Kidney (tissue), 14 donors: ENCODE measurements around the gene SLC50A1. TPM values are rescaled to one million over a fixed set of nuclear protein-coding genes. Genes with fewer than 3 reads are reported as not detected.

Source experiments
- DNase-seq, 5 donors: peaks; one replicate each; pipeline ENCODE4 v3.0.0-alpha.2; 2013 to 2020
- FAIRE-seq: peaks from 2 replicates; lab custom pipeline; 2012; peaks lifted over from hg19 to GRCh38; lab: Jason Lieb, UNC
- H3K27ac ChIP-seq, 2 donors: one replicate each; pipeline ENCODE4 v1.7.0; 2013; ENCODE audit warnings: low read depth in 2 of 2, low read length in 2 of 2, inconsistent platforms in 1 of 2
- H3K27me3 ChIP-seq: one replicate; pipeline ENCODE4 v1.7.1; 2013; ENCODE audit warnings: low read length, inconsistent platforms; ENCODE audit not compliant: control insufficient read depth, insufficient read depth
- H3K36me3 ChIP-seq, 3 donors: one replicate each; pipeline versions ENCODE4 v1.7.0 to v1.7.1; 2013; ENCODE audit warnings: low read length in 3 of 3, control low read depth in 1 of 3, inconsistent platforms in 1 of 3; ENCODE audit not compliant: insufficient read depth in 3 of 3, control insufficient read depth in 2 of 3
- H3K4me1 ChIP-seq, 3 donors: one replicate each; pipeline versions ENCODE4 v1.7.0 to v1.7.1; 2013; ENCODE audit warnings: low read length in 3 of 3, inconsistent platforms in 1 of 3, low read depth in 1 of 3; ENCODE audit not compliant: control insufficient read depth in 2 of 3, insufficient read depth in 2 of 3
- H3K4me3 ChIP-seq, 3 donors: one replicate each; pipeline versions ENCODE4 v1.7.0 to v1.8.1; 2013; ENCODE audit warnings: low read length in 3 of 3, control low read depth in 1 of 3, inconsistent platforms in 1 of 3
- H3K9ac ChIP-seq, 3 donors: one replicate each; pipeline versions ENCODE4 v1.7.0 to v1.7.1; 2013; ENCODE audit warnings: low read length in 3 of 3, control low read depth in 1 of 3, inconsistent platforms in 1 of 3
- H3K9me3 ChIP-seq, 3 donors: one replicate each; pipeline versions ENCODE4 v1.7.0 to v1.7.1; 2013; ENCODE audit warnings: low read length in 3 of 3, control low read depth in 1 of 3, inconsistent platforms in 1 of 3; ENCODE audit not compliant: control insufficient read depth in 2 of 3, insufficient read depth in 1 of 3
- intact Hi-C: fragments of 100-400 bp; cut with DNase I; formaldehyde crosslinking; loops from one replicate; pipeline ENCODE4 v1.11.1; 2022
- polyA plus RNA-seq: library from polyadenylated mRNA; stranded (reverse); fragments of 350-450 nt; fragmentation: Illumina TruSeq; extraction: RNeasy Lipid Tissue Mini Kit (QIAGEN cat#74804); gene quantifications from one replicate; pipeline ENCODE4 v1.2.3, GENCODE V29; 2014; ENCODE audit warnings: low read depth, low replicate concordance; ENCODE audit not compliant: insufficient read depth
- total RNA-seq: library from RNA; stranded (reverse); fragmentation: NEBNext Ultra II Directional; extraction: Animal tissue kit (Norgen Biotek cat#: 25700); gene quantifications from one replicate; pipeline ENCODE4 v1.2.1, GENCODE V29; 2021
- TF ChIP-seq, protein P1 (sequence below): IDR thresholded peaks from 3 replicates; pipeline ENCODE4 v1.5.1; 2012; ENCODE audit warnings: mild to moderate bottlenecking, moderate library complexity, borderline replicate concordance; ENCODE audit not compliant: insufficient read depth; ENCODE audit errors: extremely low read depth
- donor health status: control.
- donor health status: control.
- donor health status: control.
- donor health status: control.
- donor health status: control.
- donor health status: DM: yes; HTN: yes; CAD: no.
- donor health status: Normal renal cell carcinoma (clear cell type).

The SLC50A1 gene
- total and polyA plus RNA-seq, 2 donors from 2014 or later = 34.8 to 61.8 TPM

DNA sequence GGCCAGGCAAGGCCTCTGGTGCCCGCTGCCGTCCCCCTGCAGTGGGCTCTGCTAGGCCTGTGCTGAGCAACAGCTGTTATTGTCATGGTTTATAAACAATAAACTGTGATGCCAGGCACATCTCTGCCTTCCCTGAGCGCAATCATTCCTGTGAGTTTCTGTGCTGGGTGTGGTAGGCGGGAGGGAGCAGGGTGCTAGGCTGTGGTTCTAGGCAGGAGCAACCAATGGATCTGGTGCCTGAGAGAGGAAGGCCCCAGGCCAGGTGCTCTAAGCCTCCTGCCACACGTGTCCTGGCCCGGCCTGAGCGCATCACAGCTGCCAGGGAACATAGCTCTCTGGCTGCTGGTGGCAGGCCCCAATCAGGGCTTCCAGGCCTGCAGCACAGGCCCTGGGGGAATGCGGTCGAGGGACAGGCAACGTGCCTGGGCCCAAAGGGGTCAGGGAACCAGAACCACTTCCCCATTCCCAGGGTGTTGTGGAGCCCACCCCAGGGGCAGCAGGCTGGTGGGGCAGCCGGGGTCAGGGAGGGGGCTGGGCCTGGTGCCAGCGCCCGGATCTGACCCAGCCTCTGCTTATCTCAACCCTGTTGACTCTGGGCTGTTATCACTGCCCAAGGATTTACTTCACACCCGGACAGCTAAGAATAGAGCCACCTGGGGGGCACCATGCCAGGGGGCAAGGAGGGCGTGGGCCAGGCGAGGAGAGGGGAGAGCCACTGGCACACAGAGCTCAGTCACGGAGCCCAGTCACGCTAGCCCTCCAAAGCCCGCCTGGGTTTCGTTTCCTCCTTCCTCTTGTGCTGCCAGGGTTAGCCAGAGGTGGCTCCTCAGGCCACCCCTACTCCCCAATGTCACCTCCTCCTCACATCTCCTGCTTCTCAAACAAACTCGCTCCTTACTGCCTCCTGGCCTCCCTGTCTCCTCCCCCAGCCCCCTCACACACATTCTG lies 49.5 kb downstream of the SLC50A1 start:
- TF ChIP-seq, protein P1, sequence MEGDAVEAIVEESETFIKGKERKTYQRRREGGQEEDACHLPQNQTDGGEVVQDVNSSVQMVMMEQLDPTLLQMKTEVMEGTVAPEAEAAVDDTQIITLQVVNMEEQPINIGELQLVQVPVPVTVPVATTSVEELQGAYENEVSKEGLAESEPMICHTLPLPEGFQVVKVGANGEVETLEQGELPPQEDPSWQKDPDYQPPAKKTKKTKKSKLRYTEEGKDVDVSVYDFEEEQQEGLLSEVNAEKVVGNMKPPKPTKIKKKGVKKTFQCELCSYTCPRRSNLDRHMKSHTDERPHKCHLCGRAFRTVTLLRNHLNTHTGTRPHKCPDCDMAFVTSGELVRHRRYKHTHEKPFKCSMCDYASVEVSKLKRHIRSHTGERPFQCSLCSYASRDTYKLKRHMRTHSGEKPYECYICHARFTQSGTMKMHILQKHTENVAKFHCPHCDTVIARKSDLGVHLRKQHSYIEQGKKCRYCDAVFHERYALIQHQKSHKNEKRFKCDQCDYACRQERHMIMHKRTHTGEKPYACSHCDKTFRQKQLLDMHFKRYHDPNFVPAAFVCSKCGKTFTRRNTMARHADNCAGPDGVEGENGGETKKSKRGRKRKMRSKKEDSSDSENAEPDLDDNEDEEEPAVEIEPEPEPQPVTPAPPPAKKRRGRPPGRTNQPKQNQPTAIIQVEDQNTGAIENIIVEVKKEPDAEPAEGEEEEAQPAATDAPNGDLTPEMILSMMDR = no peak
- no peaks in the 10 kb centered on the region for H3K27me3 ChIP-seq
- no peaks in the 10 kb centered on the region for H3K36me3 ChIP-seq
- peak overlapping the region in 1 of 3 donors; percentile 51 for H3K9ac ChIP-seq
- FAIRE-seq (no peak), DNase-seq (peak; percentile 70 to 90 (median 80))
- H3K27ac ChIP-seq = peak overlapping the region; percentile 67 to 79
- H3K4me1 ChIP-seq = peaks cover 0 to 28% (median 7%) of the 10 kb centered on the region in 3 donors
- no peaks in the 10 kb centered on the region for H3K9me3 ChIP-seq
- H3K4me3 ChIP-seq = no peak overlapping the region
- intact Hi-C loops = no loop called here

DNA sequence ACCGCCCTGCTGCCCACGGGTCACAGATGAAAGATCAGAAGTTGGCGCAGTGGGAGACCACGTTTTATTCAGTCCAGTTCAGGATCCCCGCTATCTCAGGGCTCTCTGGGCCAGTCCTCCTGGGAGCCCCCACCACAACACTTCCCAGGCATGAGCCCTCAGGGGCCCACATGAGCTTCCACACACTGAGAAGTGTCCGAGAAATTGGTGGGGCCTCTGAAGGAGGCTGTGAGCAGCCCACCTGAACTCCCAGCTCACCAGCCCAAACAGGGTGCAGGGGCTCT lies 50.1 kb downstream of the SLC50A1 start:
- Histone ChIP-seq H3K9me3 (no peaks in the 10 kb centered on the region), H3K4me3 (no peak overlapping the region), H3K4me1 (peaks cover 0 to 28% (median 7%) of the 10 kb centered on the region in 3 donors), H3K36me3 (no peaks in the 10 kb centered on the region), H3K9ac (peak overlapping the region in 1 of 3 donors; percentile 51), H3K27ac (peak overlapping the region; percentile 67 to 79), H3K27me3 (no peaks in the 10 kb centered on the region)
- FAIRE-seq = no peak
- DNase-seq = no peak
- TF ChIP-seq, protein P1 = no peak
- intact Hi-C loops = no loop called here

DNA sequence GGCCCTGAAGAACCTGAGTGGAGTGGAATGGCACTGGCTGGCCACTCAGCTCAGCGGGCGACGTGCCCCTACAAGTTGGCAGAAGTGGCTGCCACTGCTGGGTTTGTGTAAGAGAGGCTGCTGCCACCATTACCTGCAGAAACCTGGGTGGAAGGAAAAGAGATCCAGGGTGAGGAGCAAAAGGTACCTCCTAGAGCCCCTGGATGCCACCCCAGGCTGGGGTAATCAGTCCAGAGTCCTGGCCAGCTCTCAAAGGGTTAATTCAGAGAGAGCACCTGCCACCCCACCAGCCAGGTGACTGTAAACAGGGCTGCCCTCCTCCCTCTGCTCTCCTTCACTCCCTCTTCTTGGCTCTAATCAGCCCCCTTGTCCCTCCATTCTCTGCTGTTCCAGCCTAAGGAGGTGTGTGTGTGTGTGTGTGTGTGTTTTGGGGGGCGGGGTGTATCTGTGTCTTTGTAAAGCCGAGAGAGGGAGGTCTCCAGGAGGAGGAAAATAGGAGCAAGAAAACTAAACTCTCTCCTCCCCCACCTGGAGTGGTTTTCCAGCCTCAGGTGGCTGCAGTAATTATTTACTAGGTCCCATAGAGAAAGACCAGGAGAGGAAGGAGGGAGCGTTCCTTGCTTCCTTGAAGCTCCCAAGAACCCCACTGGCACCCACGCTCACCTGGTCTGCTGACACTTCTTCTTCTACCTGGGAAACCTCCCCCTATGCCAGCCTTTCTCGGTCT lies 50.6 kb downstream of the SLC50A1 start:
- TF ChIP-seq, protein P1 = no peak
- Histone ChIP-seq H3K9me3 (no peaks in the 10 kb centered on the region), H3K27ac (peak overlapping the region; percentile 67 to 79), H3K27me3 (no peaks in the 10 kb centered on the region), H3K4me3 (peak overlapping the region in 1 of 3 donors; percentile 33), H3K4me1 (peaks cover 0 to 28% (median 7%) of the 10 kb centered on the region in 3 donors), H3K36me3 (no peaks in the 10 kb centered on the region), H3K9ac (peak overlapping the region in 1 of 3 donors; percentile 51)
- intact Hi-C loops = no loop called here
- FAIRE-seq (no peak), DNase-seq (peak; percentile 72 to 86 (median 81))
